GM23248 (cell line): ENCODE data around the gene PHF21B. TPM values are rescaled to one million over a fixed set of nuclear protein-coding genes. Genes with fewer than 3 reads are reported as not detected.

Experiments
- DNase-seq: peaks from one replicate; pipeline ENCODE4 v3.0.0-alpha.2; 2015
- H2AFZ ChIP-seq: fragments of 200-600 bp; sonication (generic); 2 replicates; pipeline ENCODE4 v1.6.1; 2016; ENCODE audit warnings: antibody characterized with exemption
- H3F3A ChIP-seq: fragments of 200-600 bp; sonication (generic); 2 replicates; pipeline ENCODE4 v1.6.1; 2016; ENCODE audit warnings: mild to moderate bottlenecking, antibody characterized with exemption, mixed run types; ENCODE audit not compliant: insufficient read depth
- H3K27ac ChIP-seq: fragments of 200-600 bp; sonication (generic); 2 replicates; pipeline ENCODE4 v1.5.1; 2016; ENCODE audit warnings: mild to moderate bottlenecking
- H3K27me3 ChIP-seq: fragments of 200-600 bp; sonication (generic); replicated peaks from 2 replicates; pipeline ENCODE4 v1.6.1; 2016; ENCODE audit warnings: mild to moderate bottlenecking; ENCODE audit not compliant: insufficient read depth
- H3K36me3 ChIP-seq: fragments of 200-600 bp; sonication (generic); 2 replicates; pipeline ENCODE4 v1.6.1; 2016; ENCODE audit warnings: low read depth, mild to moderate bottlenecking
- H3K4me1 ChIP-seq: fragments of 200-600 bp; sonication (generic); 2 replicates; pipeline ENCODE4 v1.6.1; 2016; ENCODE audit warnings: mild to moderate bottlenecking; ENCODE audit not compliant: insufficient read depth
- H3K4me2 ChIP-seq: fragments of 200-600 bp; sonication (generic); one replicate; pipeline ENCODE4 v1.6.1; 2016; ENCODE audit warnings: mild to moderate bottlenecking; ENCODE audit not compliant: unreplicated experiment
- H3K4me3 ChIP-seq: fragments of 200-600 bp; sonication (generic); 2 replicates; pipeline ENCODE4 v1.5.1; 2016; ENCODE audit warnings: mild to moderate bottlenecking
- H3K79me2 ChIP-seq: fragments of 200-600 bp; sonication (generic); 2 replicates; pipeline ENCODE4 v1.6.1; 2016; ENCODE audit warnings: mild to moderate bottlenecking; ENCODE audit not compliant: insufficient read depth
- H3K9ac ChIP-seq: fragments of 200-600 bp; sonication (generic); 2 replicates; pipeline ENCODE4 v1.6.1; 2016; ENCODE audit warnings: mild to moderate bottlenecking
- H3K9me2 ChIP-seq: fragments of 200-600 bp; sonication (generic); 2 replicates; pipeline ENCODE4 v1.6.1; 2016; ENCODE audit warnings: mixed run types, mild to moderate bottlenecking, moderate library complexity; ENCODE audit not compliant: insufficient read depth
- H3K9me3 ChIP-seq: fragments of 200-600 bp; sonication (generic); one replicate; pipeline ENCODE4 v1.6.1; 2017; ENCODE audit warnings: low read depth
- H4K20me1 ChIP-seq: fragments of 200-600 bp; sonication (generic); 2 replicates; pipeline ENCODE4 v1.6.0; 2016; ENCODE audit not compliant: insufficient read depth
- EZH2 ChIP-seq: fragments of 200-600 bp; sonication (generic); IDR thresholded peaks from 2 replicates; pipeline ENCODE4 v1.6.1; 2018; ENCODE audit warnings: antibody characterized with exemption, mild to moderate bottlenecking; ENCODE audit not compliant: insufficient read depth, poor library complexity, severe bottlenecking
- EZH2phosphoT487 ChIP-seq: fragments of 200-600 bp; sonication (generic); IDR thresholded peaks from 2 replicates; pipeline ENCODE4 v1.6.1; 2018; ENCODE audit warnings: antibody characterized with exemption, moderate library complexity, mild to moderate bottlenecking, low read depth; ENCODE audit not compliant: insufficient read depth
- WGBS, 2 experiments: methylation state at CpG; one replicate each; pipeline ENCODE4 v1.1.6; 2015 to 2017; ENCODE audit warnings: low lambda C conversion rate in 2 of 2, low coverage in 1 of 2; ENCODE audit errors: missing lambda C conversion rate in 2 of 2; 5-methylcytosine and 5-hydroxymethylcytosine counted together
- in situ Hi-C: fragments of 300-500 bp; cut with MboI; formaldehyde crosslinking; loops from 2 replicates; pipeline ENCODE4 v1.15.0; 2020
- polyA plus RNA-seq: library from polyadenylated mRNA; unstranded; fragments of >200 nt; fragmentation: Nextera tagmentation; extraction: Ambion mirVana; gene quantifications from 2 replicates; pipeline ENCODE4 v1.2.1, GENCODE V29; 2016
- total RNA-seq: library from RNA; depleted of rRNA; stranded (reverse); fragments of >200 nt; shearing (Covaris generic); gene quantifications from 2 replicates; pipeline ENCODE4 v1.2.3, GENCODE V29; 2014

The PHF21B gene
- total and polyA plus RNA-seq, 2 experiments from 2014 or later = not detected

DNA sequence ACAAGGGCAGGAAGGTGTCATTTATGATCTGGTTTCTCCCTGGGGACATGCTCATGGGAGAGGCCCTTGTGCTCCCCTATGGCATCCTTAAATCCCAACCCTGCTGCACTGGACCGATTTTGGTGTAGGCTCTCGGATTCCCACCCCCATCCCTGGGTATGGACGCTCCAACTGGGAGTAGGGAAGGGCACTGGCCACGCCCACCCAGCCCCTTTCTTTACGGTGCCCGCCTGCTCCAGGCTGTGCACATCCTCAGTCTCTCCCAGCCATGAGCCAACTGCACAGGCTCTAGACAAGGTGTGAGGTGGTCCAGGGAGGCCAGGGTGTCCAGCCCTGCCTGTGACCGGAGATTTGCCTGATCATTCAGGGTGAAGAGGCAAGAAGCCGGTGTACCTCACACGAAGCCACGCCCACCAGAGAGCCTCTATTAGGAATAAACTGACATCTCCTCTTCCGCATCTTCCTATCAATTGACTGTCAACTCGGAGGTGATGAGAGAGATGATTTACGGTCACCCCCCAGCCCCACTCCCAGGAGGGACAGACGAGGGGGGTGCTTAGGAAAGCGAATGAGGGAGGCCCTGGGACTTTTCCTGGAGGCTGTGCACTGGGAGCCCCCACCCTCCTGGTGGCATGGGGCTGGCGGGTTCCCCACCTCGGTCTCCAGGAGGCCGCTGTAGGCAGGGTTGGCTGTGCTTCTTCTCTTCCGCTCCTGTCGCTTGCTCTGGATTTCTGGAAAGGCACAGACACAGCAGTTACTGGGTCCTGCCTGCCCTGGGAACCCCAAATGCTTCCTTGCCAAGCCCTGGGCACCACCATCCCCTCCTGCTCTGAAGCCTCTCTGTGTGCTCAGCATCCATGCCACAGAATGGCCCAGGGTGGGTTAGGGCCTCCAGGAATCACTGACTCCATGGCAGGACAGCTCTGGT lies 116.7 kb downstream of the PHF21B start:
- no peak overlapping the region for H3K4me2 ChIP-seq
- no peaks in the 10 kb centered on the region for H3K79me2 ChIP-seq
- H3K27ac ChIP-seq = no peak overlapping the region
- H3K9me2 ChIP-seq = no peaks in the 10 kb centered on the region
- no peaks in the 10 kb centered on the region for H3K36me3 ChIP-seq
- no peaks in the 10 kb centered on the region for H3F3A ChIP-seq
- H3K4me1 ChIP-seq = no peaks in the 10 kb centered on the region
- H4K20me1 ChIP-seq = no peaks in the 10 kb centered on the region
- H3K9me3 ChIP-seq = no peaks in the 10 kb centered on the region
- 62 to 63% methylated on average over 20 of the region's 20 CpGs for WGBS, 2 experiments
- in situ Hi-C loops = no loop called here
- H3K27me3 ChIP-seq = 0 out of 2 replicates have a peak, but pooled peaks cover 3% of the 10 kb centered on the region
- H2AFZ ChIP-seq = no peak overlapping the region
- H3K9ac ChIP-seq = no peak overlapping the region
- no peak for DNase-seq
- H3K4me3 ChIP-seq = no peak overlapping the region
- TF ChIP-seq EZH2phosphoT487 (no peak), EZH2 (no peak)

DNA sequence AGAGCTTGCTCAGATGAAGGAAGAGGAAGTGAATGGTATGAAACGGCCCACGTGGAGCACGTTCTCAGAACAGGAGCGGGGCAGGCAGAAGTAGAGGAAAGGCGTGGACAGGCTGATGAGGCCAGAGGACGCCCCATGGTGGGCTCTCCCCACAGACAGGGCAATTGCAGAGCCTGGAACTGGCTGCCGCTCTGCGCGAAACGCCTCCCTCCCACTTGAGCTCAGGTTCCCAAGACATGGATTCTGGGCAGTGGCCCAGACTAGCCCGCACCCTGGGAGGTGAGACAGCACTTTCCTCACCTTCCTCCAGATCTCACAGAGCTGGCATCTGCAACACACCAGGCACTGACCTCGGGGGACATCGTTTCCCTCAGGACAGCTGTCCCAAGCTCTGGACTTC lies 117.6 kb downstream of the PHF21B start:
- TF ChIP-seq EZH2 = no peak
- no peak for TF ChIP-seq EZH2phosphoT487
- Histone ChIP-seq H3K4me2 (no peak overlapping the region), H3K4me1 (no peaks in the 10 kb centered on the region), H3K79me2 (no peaks in the 10 kb centered on the region), H3K9me3 (no peaks in the 10 kb centered on the region), H4K20me1 (no peaks in the 10 kb centered on the region), H3F3A (no peaks in the 10 kb centered on the region), H3K9ac (no peak overlapping the region), H3K9me2 (no peaks in the 10 kb centered on the region), H3K27me3 (peaks cover 3% of the 10 kb centered on the region; the same call in 1 of the 2 replicates), H3K27ac (no peak overlapping the region), H2AFZ (no peak overlapping the region), H3K4me3 (no peak overlapping the region), H3K36me3 (no peaks in the 10 kb centered on the region)
- WGBS, 2 experiments = 69 to 75% methylated on average over 8 to 13 of the region's 13 CpGs
- DNase-seq = no peak
- in situ Hi-C loops = no loop called here

DNA sequence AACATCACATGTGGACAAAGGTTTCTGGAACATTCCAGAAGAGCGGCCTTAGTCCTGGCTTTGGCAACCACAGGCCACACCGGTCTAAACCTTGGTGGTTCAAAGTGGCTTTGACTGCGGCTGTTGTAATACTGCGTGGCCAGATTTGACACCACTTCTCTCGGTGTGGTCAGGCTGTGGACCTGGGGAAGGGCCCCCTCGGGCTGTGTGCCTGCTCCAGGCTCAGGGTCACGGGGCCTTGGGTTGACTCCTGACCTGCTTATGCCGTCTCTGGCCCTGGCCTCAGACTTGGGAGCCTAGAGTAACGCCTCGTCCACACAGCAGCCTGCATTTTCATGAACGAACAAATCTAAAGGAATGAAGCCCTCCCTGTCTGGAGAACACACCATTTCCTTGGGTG lies 118.0 kb downstream of the PHF21B start:
- Histone ChIP-seq H3K4me1 (no peaks in the 10 kb centered on the region), H3F3A (no peaks in the 10 kb centered on the region), H3K79me2 (no peaks in the 10 kb centered on the region), H2AFZ (no peak overlapping the region), H3K4me3 (no peak overlapping the region), H3K4me2 (no peak overlapping the region), H3K9ac (no peak overlapping the region), H3K9me3 (no peaks in the 10 kb centered on the region), H3K27me3 (peaks cover 3% of the 10 kb centered on the region; the same call in 1 of the 2 replicates), H3K36me3 (no peaks in the 10 kb centered on the region), H3K9me2 (no peaks in the 10 kb centered on the region), H4K20me1 (no peaks in the 10 kb centered on the region), H3K27ac (no peak overlapping the region)
- no peak for TF ChIP-seq EZH2phosphoT487
- no peak for TF ChIP-seq EZH2
- WGBS, 2 experiments = 62 to 69% methylated on average over 11 of the region's 11 CpGs
- DNase-seq = no peak
- in situ Hi-C loops = no loop called here

DNA sequence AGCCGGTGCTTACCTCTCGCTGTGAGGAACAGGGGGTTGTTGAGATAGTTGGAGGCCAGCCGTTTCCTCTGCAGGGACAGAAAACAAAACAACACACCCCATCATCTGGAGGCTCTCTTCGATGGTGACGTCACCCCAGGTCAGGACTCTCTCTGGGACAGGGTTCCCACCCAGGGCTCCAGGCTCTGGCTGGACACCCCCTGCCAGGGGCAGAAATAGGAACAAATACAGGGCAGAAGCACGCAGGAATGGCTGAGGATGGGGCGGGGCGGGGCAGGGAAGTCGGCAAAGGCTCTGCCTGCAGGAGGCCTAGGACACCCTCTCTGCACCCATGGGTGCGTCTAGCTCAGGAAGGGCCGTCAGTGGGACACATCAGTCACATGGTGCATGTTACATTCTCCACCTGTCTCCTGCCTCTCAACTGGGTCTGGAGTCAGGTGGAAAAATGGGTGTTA lies 118.5 kb downstream of the PHF21B start:
- H3K27ac ChIP-seq = no peak overlapping the region
- H3K9me2 ChIP-seq = no peaks in the 10 kb centered on the region
- H3K27me3 ChIP-seq = peaks cover 3% of the 10 kb centered on the region; the same call in 1 of the 2 replicates
- no peaks in the 10 kb centered on the region for H4K20me1 ChIP-seq
- 76 to 77% methylated on average over 11 of the region's 11 CpGs for WGBS, 2 experiments
- DNase-seq = no peak
- H3K4me2 ChIP-seq = no peak overlapping the region
- in situ Hi-C loops = no loop called here
- H3K4me3 ChIP-seq = no peak overlapping the region
- no peaks in the 10 kb centered on the region for H3K9me3 ChIP-seq
- H2AFZ ChIP-seq = no peak overlapping the region
- H3K36me3 ChIP-seq = no peaks in the 10 kb centered on the region
- H3K4me1 ChIP-seq = no peaks in the 10 kb centered on the region
- no peak overlapping the region for H3K9ac ChIP-seq
- TF ChIP-seq EZH2 (no peak), EZH2phosphoT487 (no peak)
- H3F3A ChIP-seq = no peaks in the 10 kb centered on the region
- H3K79me2 ChIP-seq = no peaks in the 10 kb centered on the region
